Kidney epithelial cell (primary cell): Measurements from ENCODE around the gene SSBP4. TPM values are rescaled to one million over a fixed set of nuclear protein-coding genes. Genes with fewer than 3 reads are reported as not detected.

Source experiments
- DNase-seq: peaks from one replicate; pipeline ENCODE4 v3.0.0-alpha.2; 2010; ENCODE audit warnings: low read depth
- H3K27me3 ChIP-seq: 2 replicates; pipeline ENCODE4 v1.6.0; 2011; ENCODE audit warnings: low read length; ENCODE audit not compliant: control insufficient read depth, insufficient read depth
- H3K36me3 ChIP-seq: 2 replicates; pipeline ENCODE4 v1.5.1; 2011; ENCODE audit warnings: low read length; ENCODE audit not compliant: control insufficient read depth, insufficient read depth
- H3K4me3 ChIP-seq: 2 replicates; pipeline ENCODE4 v1.5.1; 2011; ENCODE audit warnings: low read depth, mild to moderate bottlenecking, control low read depth, low read length
- CTCF ChIP-seq: IDR thresholded peaks from 2 replicates; pipeline ENCODE4 v1.5.1; 2011; ENCODE audit warnings: mild to moderate bottlenecking, moderate library complexity, low read length, control low read depth, inconsistent platforms; ENCODE audit not compliant: insufficient read depth, poor library complexity, severe bottlenecking
- total RNA-seq: library from RNA; depleted of rRNA; stranded (reverse); fragments of >200 nt; gene quantifications from 2 replicates; pipeline ENCODE4 v1.2.3, GENCODE V29; 2015

The SSBP4 gene
- total RNA-seq, 1 donor from 2014 or later: 92.6 TPM

GRCh38 chr19:18429717-18430416, 10.7 kb downstream of the SSBP4 start:
- Histone ChIP-seq H3K4me3 (no peak overlapping the region), H3K36me3 (peaks cover 2% of the 10 kb centered on the region), H3K27me3 (no peaks in the 10 kb centered on the region)
- TF ChIP-seq CTCF: no peak
- no peak for DNase-seq

- no peaks in the 10 kb centered on the region for H3K27me3 ChIP-seq
- peaks cover 3% of the 10 kb centered on the region for H3K36me3 ChIP-seq
- DNase-seq: no peak
- no peak overlapping the region for H3K4me3 ChIP-seq
- TF ChIP-seq CTCF: no peak
These were observed 11.4 kb downstream of the SSBP4 start for GRCh38 chr19:18430417-18431144.

GRCh38 chr19:18431351-18432197, 12.4 kb downstream of the SSBP4 start:
- DNase-seq: no peak
- Histone ChIP-seq H3K4me3 (no peak overlapping the region), H3K27me3 (no peaks in the 10 kb centered on the region), H3K36me3 (peaks cover 3% of the 10 kb centered on the region)
- TF ChIP-seq CTCF: no peak

GRCh38 chr19:18432275-18433014, 13.2 kb downstream of the SSBP4 start:
- Histone ChIP-seq H3K4me3 (peak overlapping the region; percentile 39), H3K36me3 (peaks cover 3% of the 10 kb centered on the region), H3K27me3 (no peaks in the 10 kb centered on the region)
- TF ChIP-seq CTCF: no peak
- DNase-seq: no peak

- peak overlapping the region; percentile 39 for H3K4me3 ChIP-seq
- H3K36me3 ChIP-seq: peaks cover 1% of the 10 kb centered on the region
- no peak for TF ChIP-seq CTCF
- no peaks in the 10 kb centered on the region for H3K27me3 ChIP-seq
- no peak for DNase-seq
These were observed 14.0 kb downstream of the SSBP4 start for GRCh38 chr19:18433015-18433691.
